A172 (cell line): Measurements from ENCODE around the gene ENDOU. TPM values are rescaled to one million over a fixed set of nuclear protein-coding genes. Genes with fewer than 3 reads are reported as not detected.

Source experiments
- DNase-seq: peaks from one replicate; pipeline ENCODE4 v3.0.0-alpha.2; 2015; ENCODE audit warnings: low spot score
- total RNA-seq: library from RNA; depleted of rRNA; stranded (reverse); fragments of >200 nt; shearing (Covaris generic); gene quantifications from 2 replicates; pipeline ENCODE4 v1.2.3, GENCODE V29; 2014; rRNA removed

Gene ENDOU
- total RNA-seq: not detected in 2 replicates

DNA sequence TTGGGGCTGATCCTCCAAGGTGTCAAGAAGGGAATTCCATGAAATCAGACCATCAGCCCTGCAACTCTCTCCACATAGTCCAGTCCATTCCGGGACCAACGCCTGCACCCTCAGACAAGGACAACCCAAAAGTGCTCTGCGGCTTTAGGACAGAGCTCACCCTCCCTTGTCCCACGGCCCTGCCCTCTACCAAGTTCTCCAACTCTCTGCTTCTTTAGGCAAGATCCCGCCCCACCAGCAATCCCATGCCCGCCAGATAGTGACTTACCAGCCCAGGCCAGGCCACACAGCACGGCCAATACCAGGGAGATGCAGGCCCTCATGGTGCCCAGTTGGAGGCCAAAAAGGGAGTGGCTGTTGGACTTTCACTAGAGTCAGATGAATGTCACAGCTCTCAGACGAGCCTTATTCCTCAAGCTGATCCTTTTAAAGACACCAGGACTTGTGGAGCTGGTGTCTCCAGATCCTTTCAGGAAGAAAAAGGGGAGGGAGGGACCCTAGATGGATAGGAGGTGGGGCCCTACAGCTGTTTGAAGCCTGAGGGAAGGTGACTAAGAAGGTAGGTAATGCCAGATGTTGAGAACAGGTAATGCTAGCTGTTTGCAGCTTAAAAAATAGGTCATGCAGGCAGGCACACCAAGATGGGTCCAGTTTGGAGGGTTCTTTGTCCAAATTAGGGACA is at the start of gene ENDOU:
TSS of gene ENDOU (minus strand) at position 400 of the 682 bp plus-strand sequence. CDS start at position 323, 77 bp downstream.
- DNase-seq: no peak

DNA sequence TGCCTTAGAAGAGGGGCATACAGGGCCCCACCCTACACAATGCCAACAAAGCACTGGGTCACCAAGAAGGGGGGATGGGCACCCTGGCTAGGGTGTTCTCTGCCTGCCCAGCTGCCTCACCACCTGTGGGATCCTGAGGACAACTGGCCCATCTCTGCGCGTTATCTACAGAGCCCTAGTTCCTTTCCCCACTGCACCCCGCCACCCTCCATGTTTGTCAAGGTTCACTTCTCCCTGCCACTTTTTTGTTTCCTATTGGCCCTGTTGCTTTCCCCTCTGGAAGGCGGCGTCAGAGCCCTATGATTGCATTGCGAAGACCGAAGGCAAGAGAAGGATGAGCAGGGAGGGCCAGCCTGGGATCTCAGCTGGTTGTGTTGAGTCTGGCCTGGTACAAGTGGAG is 49.4 kb upstream of the ENDOU start:
- no peak for DNase-seq

DNA sequence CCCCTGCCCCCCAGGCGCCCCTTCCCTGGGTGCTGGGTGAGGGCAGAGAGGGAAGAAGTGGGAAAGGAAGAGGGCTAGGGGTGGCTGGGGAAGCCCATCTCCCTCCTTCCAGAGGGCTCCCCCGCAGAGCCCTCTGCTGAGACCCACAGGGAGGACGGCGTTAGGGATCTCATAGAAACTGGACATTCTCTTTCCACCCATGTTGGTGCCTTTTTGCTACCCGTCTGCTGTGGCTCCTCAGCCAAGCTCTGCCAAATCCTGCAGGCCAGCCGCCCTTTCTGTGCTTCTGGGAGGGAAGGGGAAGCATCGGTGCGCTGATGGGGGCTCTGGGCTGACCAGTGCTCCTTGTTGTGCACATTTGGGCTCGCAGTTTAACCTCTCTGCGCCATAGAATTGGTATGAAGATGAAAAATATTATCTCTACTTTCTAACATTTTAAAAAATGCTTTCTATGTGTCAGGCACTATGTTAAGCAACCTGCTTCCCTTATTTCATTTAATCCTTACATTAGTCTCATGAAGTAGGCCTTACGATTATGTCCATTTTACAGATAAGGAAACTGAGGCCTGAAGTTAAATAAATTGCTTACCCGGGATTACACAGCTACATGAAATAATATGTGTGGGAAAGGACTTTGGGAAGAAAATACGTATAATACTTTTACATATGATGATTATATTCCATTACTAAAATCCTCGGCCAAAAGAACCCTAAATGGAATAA is 48.7 kb upstream of the ENDOU start:
- no peak for DNase-seq

GRCh38 chr12:47773062-47773857 is 48.0 kb upstream of the ENDOU start, which contains the start of gene SLC48A1:
SLC48A1 (plus strand) TSS chr12:47773238; CDS start chr12:47773305, 67 bp downstream.
- no peak for DNase-seq

DNA sequence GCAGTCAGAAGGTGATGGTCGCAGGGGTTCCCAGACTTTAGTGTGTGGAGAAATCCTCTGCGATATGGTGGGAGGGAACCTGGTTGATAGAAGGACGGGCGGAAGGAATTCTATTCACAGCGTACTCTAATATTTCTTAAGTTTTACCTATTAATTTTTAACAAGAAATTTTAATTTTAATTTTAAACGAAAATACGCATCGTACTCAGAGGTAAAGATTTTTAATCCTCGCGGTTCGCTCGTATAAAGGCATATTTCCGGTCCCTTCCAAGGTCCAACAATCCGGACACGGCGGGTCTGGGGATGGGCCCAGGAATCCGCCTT is 47.4 kb upstream of the ENDOU start:
- no peak for DNase-seq

DNA sequence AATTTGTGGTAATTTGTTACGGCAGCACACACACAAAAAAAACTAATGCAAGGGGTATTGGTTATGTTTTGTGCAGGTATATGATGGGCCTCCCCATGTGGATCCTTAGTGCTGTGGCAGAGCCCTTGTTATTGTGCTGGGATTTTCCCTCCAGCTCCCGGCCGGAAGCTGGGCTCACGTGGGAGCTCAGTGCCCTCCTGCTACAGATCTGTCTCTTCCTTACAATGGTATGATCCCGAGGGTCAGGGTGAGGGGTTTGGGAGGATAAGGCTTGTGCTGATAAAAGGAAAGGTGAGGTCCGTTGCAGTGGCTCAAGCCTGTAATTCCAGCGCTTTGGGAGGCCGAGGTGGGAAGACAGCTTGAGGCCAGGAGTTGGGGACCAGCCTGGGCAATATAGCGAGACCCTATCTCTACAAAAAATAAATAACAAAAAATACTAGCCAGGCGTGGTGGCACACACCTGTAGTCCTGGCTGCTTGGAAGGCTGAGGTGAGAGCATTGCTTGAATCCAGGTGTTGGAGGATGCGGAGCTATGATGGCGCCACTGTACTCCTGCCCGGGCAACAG is 46.9 kb upstream of the ENDOU start:
- no peak for DNase-seq

DNA sequence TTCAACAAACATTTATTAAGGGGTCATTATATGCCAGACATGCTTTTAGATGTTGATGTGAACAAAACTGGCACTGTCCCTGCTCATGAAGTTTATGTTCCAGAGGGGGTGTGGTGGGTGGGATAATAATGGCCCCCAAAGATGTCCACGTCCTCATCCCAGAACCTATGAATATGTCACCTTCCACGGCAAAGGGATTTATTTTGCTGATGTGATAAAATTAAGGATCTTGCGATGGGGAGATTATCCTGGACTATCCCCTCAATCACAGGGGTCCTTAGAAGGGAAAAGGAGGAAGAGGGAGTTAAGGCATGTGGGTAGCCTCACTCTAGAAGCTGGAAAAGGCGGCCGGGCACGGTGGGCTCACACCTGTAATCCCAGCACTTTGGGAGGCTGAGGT is 46.0 kb upstream of the ENDOU start:
- no peak for DNase-seq

DNA sequence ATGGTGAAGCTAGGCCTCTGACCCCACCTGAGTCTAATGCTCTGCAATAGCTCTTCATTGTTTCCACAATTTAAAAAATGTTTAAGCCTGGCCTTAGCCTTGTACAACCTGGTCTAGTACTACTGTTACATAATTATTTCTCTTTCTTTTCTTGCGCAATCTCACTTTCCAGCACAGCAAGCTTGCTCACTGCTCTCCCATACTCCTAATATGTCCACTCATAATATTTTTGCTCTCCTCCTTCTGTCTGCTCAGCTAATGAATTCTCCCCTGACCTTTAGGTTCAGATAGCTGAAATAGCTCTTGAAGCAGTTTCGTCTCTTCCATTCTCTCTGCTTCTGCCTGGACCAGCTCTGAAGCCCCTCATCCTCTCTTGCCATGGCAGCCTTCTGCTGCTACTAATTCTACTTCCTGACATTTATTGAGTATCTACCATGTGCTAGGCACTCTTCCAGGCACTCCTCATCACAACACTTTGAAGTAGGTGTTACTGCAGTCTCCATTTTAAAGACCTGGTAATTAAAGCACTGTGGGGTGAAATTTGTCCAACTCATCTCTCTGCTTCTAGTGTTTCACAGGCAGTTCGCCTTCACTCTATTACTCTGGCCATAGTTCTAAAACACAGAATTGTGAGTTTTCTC is 44.9 kb upstream of the ENDOU start:
- no peak for DNase-seq

DNA sequence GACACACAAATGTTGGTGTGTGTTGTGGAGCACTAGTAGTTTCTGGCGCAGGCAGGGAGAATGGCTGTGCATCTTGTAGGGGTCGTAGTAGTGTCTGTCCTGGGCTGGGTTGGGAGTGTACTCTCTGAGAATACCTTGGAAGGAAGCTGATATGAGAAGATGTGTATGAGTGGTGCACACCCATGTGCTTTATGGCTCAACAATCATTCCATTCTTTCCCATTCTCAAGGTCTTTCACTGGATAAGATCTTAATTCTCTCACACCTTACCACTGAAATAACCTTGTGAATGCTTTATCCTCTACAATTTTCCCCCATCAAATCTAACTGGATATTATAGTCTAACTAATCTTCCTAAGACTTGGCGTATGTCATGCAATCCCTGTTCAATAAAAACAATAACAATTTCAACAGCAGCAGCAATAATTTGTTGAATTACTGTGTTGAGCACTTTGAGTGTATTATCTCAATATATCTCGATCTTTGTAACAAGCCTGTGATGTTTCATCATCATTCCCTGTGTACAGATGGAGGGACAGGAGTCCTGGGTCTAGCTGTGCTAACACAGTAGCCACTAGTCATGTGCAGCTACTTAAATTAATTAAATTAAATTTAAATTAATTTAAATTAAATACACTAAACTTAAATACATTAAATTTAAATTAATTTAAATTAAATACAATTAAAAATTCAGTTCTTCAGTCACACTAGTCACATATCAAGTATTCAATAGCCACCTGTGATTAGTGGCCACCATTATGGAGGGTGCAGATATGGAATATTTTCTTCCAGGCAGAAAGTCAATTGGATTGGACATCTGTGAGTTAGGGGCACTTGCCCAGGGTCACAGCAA is 44.2 kb upstream of the ENDOU start:
- DNase-seq: no peak

DNA sequence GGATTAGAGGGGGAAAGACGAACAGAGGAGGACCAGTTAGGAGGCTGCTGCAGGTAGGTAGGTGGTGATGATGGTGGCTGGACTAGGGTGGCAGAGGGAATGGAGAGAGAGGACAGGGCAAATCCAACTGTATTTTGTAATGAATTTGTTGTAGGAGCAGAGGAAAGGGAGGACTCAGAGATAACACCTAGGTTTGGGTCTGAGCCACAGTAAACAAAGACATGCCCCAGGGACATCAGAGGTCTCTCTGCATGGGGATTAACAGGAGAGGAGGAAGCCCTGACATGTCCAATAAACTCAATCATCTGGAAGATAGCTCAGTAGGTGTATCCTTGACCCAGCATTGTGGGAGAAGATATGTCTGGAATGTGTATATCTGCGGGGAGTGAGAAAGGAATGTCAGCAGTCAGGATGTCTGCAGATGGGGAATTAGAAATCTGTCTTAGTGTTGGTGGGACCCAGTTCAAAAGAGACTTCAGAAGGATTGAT is 43.1 kb upstream of the ENDOU start:
- peak; percentile 79 for DNase-seq

GRCh38 chr12:47767216-47767724 is 42.0 kb upstream of the ENDOU start:
- no peak for DNase-seq

GRCh38 chr12:47766502-47767215 is 41.4 kb upstream of the ENDOU start:
- DNase-seq: no peak

DNA sequence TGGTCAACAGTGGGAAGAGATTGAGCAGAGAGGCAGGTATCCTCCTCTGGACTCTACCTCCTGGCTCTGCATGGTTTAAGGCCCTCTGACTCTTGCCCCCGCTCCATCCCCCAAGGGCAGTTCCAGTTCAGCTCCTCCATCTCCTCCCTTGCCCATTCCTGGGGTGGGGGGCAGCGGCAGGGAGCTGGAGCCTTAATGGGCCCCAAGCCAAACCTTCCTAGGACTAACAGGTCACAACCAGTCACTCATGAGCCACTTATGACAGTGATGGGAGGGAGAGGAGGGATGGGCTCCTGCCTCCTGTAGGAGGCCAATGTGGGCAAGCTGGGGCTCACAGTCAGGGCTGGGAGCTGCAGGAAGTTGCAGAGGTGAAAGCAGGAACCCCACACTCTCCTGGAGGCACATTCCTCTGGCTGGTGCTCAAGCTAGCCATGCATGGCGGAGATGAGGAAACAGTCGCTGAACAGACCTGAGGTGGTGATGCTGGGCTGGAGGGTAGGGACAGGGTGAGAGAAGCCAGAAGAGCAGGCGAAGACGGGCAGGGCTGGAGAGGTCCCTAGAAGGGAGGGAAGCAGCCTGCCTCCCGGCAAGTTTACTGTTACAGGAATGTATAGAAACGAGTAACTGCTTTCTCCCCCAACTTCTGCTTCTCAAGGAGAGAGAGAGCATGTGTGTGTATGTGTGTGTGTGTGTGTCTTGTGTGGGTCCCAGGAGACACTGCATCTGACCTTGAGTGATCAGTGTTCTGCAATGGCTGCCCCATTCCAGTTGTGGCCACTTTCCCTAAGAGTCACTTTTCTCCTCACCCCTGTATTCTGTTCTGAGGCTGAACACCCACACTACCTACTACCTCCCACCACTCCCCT is 38.4 kb upstream of the ENDOU start:
- no peak for DNase-seq

GRCh38 chr12:47762850-47763465 is 37.7 kb upstream of the ENDOU start:
- no peak for DNase-seq

- peak; percentile 67 for DNase-seq
Observed at GRCh38 chr12:47758834-47759690, 33.8 kb upstream of the ENDOU start, which contains the start of gene RAPGEF3. RAPGEF3 (minus strand) TSS chr12:47758880; CDS start chr12:47758556, 324 bp downstream.

DNA sequence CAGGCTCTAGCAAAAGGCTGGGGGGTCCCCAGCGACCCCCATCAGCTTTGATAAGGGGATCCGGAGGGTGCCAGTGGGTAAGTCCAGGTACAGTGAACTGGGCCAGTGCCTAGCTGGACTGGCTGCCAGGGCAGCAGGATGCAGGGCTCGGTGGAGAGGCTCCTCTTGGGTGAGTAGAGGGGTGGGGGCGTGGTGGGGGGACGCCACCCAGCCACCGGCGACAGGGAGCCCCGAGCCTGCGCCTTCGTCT is 33.2 kb upstream of the ENDOU start:
- no peak for DNase-seq

DNA sequence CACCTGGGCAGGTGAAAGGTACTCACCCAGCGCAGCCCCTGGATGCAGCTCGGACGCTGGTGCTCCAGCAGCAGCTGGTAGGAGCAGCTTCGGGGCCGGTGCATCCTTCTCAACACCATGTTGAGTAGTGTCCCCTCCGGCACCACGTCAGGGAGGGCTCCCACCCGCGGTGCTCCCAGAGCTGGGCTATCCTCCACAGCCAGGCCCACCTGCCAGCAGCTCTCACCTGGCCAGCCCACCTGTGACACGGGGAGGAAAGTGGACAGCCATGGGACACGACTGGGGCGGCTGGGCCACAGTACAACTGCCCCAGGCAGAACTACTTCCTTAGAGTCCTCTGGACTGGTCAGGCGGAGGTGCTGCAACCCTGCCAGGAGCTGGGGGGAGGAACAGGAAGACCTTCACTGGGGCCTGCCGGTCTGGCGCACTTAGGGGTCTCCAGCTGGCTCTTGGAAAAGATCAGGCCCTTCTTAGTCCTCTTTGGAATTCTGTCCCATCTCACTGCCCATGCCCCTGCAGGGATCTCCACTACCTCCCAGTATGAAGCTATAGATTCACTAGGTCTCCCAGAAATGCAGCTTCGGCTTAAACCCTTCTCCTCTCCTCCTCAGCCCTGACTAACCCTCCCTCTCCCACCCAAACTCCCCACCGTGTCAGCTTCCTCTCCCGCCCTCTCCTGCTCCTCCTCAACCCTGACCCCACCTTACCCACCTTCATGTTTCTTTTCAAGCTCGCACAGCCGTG is 32.7 kb upstream of the ENDOU start:
- DNase-seq: no peak
